SH-SY5Y (cell line): ENCODE results near the gene GXYLT1.

Experiments used
- GATA2 ChIP-seq: IDR thresholded peaks from 2 replicates; pipeline ENCODE4 v1.6.1; 2011; ENCODE audit warnings: mild to moderate bottlenecking, low read depth, low read length
- GATA3 ChIP-seq: IDR thresholded peaks from 2 replicates; pipeline ENCODE4 v1.6.1; 2011; ENCODE audit warnings: low read depth, mild to moderate bottlenecking, low read length, moderate library complexity

- TF ChIP-seq GATA3: no peak
- no peak for TF ChIP-seq GATA2
Observed at GRCh38 chr12:42104087-42104486, 40.6 kb downstream of the GXYLT1 start.
